HEK293 (cell line): ENCODE data around the gene GMPR.

Source experiments
- KLF16 ChIP-seq: fragments of 450-650 bp; formaldehyde crosslinking; IDR thresholded peaks from 2 replicates; pipeline ENCODE4 v1.5.1; 2017; ENCODE audit warnings: missing biosample characterization, missing genetic modification characterization
- MZF1 ChIP-seq: fragments of 450-650 bp; formaldehyde crosslinking; IDR thresholded peaks from 2 replicates; pipeline ENCODE4 v1.5.1; 2017; ENCODE audit warnings: missing biosample characterization, missing genetic modification characterization, borderline replicate concordance
- SETDB1 ChIP-seq: IDR thresholded peaks from one replicate; pipeline ENCODE4 v1.6.1; 2017; ENCODE audit warnings: mild to moderate bottlenecking, low read length, moderate library complexity, mixed read lengths; ENCODE audit not compliant: insufficient read length
- ZBTB1 ChIP-seq: fragments of 450-650 bp; formaldehyde crosslinking; IDR thresholded peaks from 2 replicates; pipeline ENCODE4 v1.5.1; 2016; ENCODE audit warnings: missing biosample characterization, missing genetic modification characterization
- ZNF23 ChIP-seq: fragments of 450-650 bp; formaldehyde crosslinking; IDR thresholded peaks from 2 replicates; pipeline ENCODE4 v1.5.1; 2016; ENCODE audit warnings: missing biosample characterization, missing genetic modification characterization, borderline replicate concordance
- ZNF426 ChIP-seq: fragments of 450-650 bp; formaldehyde crosslinking; IDR thresholded peaks from 2 replicates; pipeline ENCODE4 v1.5.1; 2017; ENCODE audit warnings: missing biosample characterization, missing genetic modification characterization, mild to moderate bottlenecking, inconsistent platforms, moderate library complexity
- ZNF596 ChIP-seq: fragments of 450-650 bp; IDR thresholded peaks from 2 replicates; pipeline ENCODE4 v1.5.0; 2018; ENCODE audit warnings: missing biosample characterization, mild to moderate bottlenecking, missing genetic modification characterization, moderate library complexity
- TF ChIP-seq, protein P1 (sequence below): fragments of 450-650 bp; formaldehyde crosslinking; IDR thresholded peaks from 2 replicates; pipeline ENCODE4 v1.5.1; 2016; ENCODE audit warnings: missing biosample characterization, missing genetic modification characterization
- TF ChIP-seq, protein P2 (sequence below): fragments of 450-650 bp; formaldehyde crosslinking; IDR thresholded peaks from 2 replicates; pipeline ENCODE4 v1.5.1; 2016; ENCODE audit warnings: missing biosample characterization, missing genetic modification characterization

- TF ChIP-seq MZF1 (tag by site-specific recombination) (no peak), SETDB1 (no peak), ZBTB1 (tag by site-specific recombination) (no peak), ZNF596 (tag by site-specific recombination) (no peak), KLF16 (tag by site-specific recombination) (no peak), ZNF426 (tag by site-specific recombination) (no peak), ZNF23 (tag by site-specific recombination) (no peak)
- TF ChIP-seq, protein P1, sequence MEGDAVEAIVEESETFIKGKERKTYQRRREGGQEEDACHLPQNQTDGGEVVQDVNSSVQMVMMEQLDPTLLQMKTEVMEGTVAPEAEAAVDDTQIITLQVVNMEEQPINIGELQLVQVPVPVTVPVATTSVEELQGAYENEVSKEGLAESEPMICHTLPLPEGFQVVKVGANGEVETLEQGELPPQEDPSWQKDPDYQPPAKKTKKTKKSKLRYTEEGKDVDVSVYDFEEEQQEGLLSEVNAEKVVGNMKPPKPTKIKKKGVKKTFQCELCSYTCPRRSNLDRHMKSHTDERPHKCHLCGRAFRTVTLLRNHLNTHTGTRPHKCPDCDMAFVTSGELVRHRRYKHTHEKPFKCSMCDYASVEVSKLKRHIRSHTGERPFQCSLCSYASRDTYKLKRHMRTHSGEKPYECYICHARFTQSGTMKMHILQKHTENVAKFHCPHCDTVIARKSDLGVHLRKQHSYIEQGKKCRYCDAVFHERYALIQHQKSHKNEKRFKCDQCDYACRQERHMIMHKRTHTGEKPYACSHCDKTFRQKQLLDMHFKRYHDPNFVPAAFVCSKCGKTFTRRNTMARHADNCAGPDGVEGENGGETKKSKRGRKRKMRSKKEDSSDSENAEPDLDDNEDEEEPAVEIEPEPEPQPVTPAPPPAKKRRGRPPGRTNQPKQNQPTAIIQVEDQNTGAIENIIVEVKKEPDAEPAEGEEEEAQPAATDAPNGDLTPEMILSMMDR = no peak
- TF ChIP-seq, protein P2, sequence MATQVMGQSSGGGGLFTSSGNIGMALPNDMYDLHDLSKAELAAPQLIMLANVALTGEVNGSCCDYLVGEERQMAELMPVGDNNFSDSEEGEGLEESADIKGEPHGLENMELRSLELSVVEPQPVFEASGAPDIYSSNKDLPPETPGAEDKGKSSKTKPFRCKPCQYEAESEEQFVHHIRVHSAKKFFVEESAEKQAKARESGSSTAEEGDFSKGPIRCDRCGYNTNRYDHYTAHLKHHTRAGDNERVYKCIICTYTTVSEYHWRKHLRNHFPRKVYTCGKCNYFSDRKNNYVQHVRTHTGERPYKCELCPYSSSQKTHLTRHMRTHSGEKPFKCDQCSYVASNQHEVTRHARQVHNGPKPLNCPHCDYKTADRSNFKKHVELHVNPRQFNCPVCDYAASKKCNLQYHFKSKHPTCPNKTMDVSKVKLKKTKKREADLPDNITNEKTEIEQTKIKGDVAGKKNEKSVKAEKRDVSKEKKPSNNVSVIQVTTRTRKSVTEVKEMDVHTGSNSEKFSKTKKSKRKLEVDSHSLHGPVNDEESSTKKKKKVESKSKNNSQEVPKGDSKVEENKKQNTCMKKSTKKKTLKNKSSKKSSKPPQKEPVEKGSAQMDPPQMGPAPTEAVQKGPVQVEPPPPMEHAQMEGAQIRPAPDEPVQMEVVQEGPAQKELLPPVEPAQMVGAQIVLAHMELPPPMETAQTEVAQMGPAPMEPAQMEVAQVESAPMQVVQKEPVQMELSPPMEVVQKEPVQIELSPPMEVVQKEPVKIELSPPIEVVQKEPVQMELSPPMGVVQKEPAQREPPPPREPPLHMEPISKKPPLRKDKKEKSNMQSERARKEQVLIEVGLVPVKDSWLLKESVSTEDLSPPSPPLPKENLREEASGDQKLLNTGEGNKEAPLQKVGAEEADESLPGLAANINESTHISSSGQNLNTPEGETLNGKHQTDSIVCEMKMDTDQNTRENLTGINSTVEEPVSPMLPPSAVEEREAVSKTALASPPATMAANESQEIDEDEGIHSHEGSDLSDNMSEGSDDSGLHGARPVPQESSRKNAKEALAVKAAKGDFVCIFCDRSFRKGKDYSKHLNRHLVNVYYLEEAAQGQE (tag by site-specific recombination) = no peak
Observed at GRCh38 chr6:16278750-16279149, 40.4 kb downstream of the GMPR start.
